Kidney (tissue), 14 donors: ENCODE results near the gene GTF2F2. TPM values are rescaled to one million over a fixed set of nuclear protein-coding genes. Genes with fewer than 3 reads are reported as not detected.
A peak's percentile ranks its signal among the peaks of the same experiment; 100 is the strongest.

Experiments
- DNase-seq, 5 donors: peaks; one replicate each; pipeline ENCODE4 v3.0.0-alpha.2; 2013 to 2020
- FAIRE-seq: peaks from 2 replicates; lab custom pipeline; 2012; peaks lifted over from hg19 to GRCh38; lab: Jason Lieb, UNC
- H3K27ac ChIP-seq, 2 donors: one replicate each; pipeline ENCODE4 v1.7.0; 2013; ENCODE audit warnings: low read depth in 2 of 2, low read length in 2 of 2, inconsistent platforms in 1 of 2
- H3K27me3 ChIP-seq: one replicate; pipeline ENCODE4 v1.7.1; 2013; ENCODE audit warnings: low read length, inconsistent platforms; ENCODE audit not compliant: control insufficient read depth, insufficient read depth
- H3K36me3 ChIP-seq, 3 donors: one replicate each; pipeline versions ENCODE4 v1.7.0 to v1.7.1; 2013; ENCODE audit warnings: low read length in 3 of 3, control low read depth in 1 of 3, inconsistent platforms in 1 of 3; ENCODE audit not compliant: insufficient read depth in 3 of 3, control insufficient read depth in 2 of 3
- H3K4me1 ChIP-seq, 3 donors: one replicate each; pipeline versions ENCODE4 v1.7.0 to v1.7.1; 2013; ENCODE audit warnings: low read length in 3 of 3, inconsistent platforms in 1 of 3, low read depth in 1 of 3; ENCODE audit not compliant: control insufficient read depth in 2 of 3, insufficient read depth in 2 of 3
- H3K4me3 ChIP-seq, 3 donors: one replicate each; pipeline versions ENCODE4 v1.7.0 to v1.8.1; 2013; ENCODE audit warnings: low read length in 3 of 3, control low read depth in 1 of 3, inconsistent platforms in 1 of 3
- H3K9ac ChIP-seq, 3 donors: one replicate each; pipeline versions ENCODE4 v1.7.0 to v1.7.1; 2013; ENCODE audit warnings: low read length in 3 of 3, control low read depth in 1 of 3, inconsistent platforms in 1 of 3
- H3K9me3 ChIP-seq, 3 donors: one replicate each; pipeline versions ENCODE4 v1.7.0 to v1.7.1; 2013; ENCODE audit warnings: low read length in 3 of 3, control low read depth in 1 of 3, inconsistent platforms in 1 of 3; ENCODE audit not compliant: control insufficient read depth in 2 of 3, insufficient read depth in 1 of 3
- intact Hi-C: fragments of 100-400 bp; cut with DNase I; formaldehyde crosslinking; loops from one replicate; pipeline ENCODE4 v1.11.1; 2022
- polyA plus RNA-seq: library from polyadenylated mRNA; stranded (reverse); fragments of 350-450 nt; fragmentation: Illumina TruSeq; extraction: RNeasy Lipid Tissue Mini Kit (QIAGEN cat#74804); gene quantifications from one replicate; pipeline ENCODE4 v1.2.3, GENCODE V29; 2014; ENCODE audit warnings: low read depth, low replicate concordance; ENCODE audit not compliant: insufficient read depth
- total RNA-seq: library from RNA; stranded (reverse); fragmentation: NEBNext Ultra II Directional; extraction: Animal tissue kit (Norgen Biotek cat#: 25700); gene quantifications from one replicate; pipeline ENCODE4 v1.2.1, GENCODE V29; 2021
- TF ChIP-seq, protein P1 (sequence below): IDR thresholded peaks from 3 replicates; pipeline ENCODE4 v1.5.1; 2012; ENCODE audit warnings: mild to moderate bottlenecking, moderate library complexity, borderline replicate concordance; ENCODE audit not compliant: insufficient read depth; ENCODE audit errors: extremely low read depth
- donor health status: control.
- donor health status: control.
- donor health status: control.
- donor health status: control.
- donor health status: control.
- donor health status: DM: yes; HTN: yes; CAD: no.
- donor health status: Normal renal cell carcinoma (clear cell type).

The GTF2F2 gene
- total and polyA plus RNA-seq, 2 donors from 2014 or later = 16.6 to 17.3 TPM

DNA sequence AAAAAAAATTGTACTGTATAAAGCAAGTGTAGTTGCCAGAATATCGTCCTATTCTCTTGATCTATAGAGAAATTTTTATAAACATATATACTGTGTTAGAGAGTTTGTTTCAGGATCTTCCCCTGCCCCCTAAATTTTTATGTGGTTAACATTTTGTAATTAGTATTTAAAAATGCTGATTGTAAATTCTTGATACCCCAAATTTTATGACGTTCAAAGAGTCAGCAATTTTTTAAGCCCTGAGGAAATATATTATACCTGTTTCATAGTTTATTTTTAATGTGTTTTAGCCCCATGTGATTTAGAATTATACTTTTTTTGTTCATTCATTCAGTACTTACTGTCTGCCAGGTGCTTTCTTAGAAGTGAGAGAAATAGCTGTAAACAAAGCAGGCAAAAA, 87.8 kb downstream of the GTF2F2 start:
- no peak for FAIRE-seq
- peaks cover 0 to 7% (median 0%) of the 10 kb centered on the region in 3 donors for H3K4me1 ChIP-seq
- H3K9ac ChIP-seq = no peak overlapping the region
- TF ChIP-seq, protein P1, sequence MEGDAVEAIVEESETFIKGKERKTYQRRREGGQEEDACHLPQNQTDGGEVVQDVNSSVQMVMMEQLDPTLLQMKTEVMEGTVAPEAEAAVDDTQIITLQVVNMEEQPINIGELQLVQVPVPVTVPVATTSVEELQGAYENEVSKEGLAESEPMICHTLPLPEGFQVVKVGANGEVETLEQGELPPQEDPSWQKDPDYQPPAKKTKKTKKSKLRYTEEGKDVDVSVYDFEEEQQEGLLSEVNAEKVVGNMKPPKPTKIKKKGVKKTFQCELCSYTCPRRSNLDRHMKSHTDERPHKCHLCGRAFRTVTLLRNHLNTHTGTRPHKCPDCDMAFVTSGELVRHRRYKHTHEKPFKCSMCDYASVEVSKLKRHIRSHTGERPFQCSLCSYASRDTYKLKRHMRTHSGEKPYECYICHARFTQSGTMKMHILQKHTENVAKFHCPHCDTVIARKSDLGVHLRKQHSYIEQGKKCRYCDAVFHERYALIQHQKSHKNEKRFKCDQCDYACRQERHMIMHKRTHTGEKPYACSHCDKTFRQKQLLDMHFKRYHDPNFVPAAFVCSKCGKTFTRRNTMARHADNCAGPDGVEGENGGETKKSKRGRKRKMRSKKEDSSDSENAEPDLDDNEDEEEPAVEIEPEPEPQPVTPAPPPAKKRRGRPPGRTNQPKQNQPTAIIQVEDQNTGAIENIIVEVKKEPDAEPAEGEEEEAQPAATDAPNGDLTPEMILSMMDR = no peak
- DNase-seq = no peak
- H3K36me3 ChIP-seq = peaks cover 0 to 7% (median 0%) of the 10 kb centered on the region in 3 donors
- intact Hi-C loops = no loop called here
- H3K4me3 ChIP-seq = no peak overlapping the region
- no peaks in the 10 kb centered on the region for H3K27me3 ChIP-seq
- no peaks in the 10 kb centered on the region for H3K9me3 ChIP-seq
- H3K27ac ChIP-seq = no peak overlapping the region

DNA sequence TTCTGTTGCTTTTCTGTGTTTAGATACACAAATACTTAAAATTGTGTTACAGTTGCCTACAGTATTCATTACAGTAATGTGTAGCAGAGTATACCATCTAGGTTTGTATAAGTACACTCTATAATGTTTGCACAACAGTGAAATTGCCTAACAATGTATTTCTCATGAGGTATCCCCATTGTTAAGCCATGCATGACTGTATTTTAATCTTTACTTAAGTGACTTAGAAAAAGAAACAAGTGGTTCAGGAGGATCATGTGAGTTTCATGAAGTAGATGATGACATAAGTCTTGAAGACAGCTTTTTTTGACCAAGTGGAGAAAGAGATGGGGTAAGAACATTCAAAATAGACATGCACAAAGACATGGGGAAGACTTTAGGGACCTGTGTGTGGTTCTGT, 88.9 kb downstream of the GTF2F2 start:
- no peak for FAIRE-seq
- no peak overlapping the region for H3K27ac ChIP-seq

DNA sequence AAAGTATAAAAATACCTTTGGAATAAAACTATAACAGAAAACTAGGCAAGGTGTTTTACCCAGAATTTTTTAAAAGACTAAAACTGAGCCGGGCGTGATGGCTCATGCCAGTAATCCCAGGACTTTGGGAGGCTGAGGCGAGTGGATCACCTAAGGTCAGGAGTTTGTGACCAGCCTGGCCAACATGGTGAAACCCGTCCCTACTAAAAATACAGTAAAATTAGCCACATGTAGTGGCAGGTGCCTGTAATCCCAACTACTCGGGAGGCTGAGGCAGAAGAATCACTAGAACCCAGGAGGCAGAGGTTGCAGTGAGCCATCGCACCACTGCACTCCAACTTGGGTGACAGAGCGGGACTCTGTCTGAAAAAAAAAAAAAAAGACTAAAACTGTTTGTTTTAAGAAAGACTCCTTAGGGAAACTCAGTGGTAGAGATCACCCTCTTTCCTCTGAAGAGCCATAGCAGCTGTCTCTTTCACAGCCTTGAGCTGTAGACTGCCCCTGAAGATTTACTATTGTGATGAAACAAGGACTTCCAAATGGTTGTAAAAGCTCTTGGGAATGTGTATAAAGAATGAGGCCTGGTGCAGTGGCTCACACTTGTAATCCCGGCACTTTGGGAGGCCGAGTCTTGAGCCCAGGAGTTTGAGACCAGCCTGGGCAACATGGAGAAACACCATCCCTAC, 95.2 kb downstream of the GTF2F2 start:
- no peak overlapping the region for H3K4me3 ChIP-seq
- peak in 1 of 5 donors; percentile 36 for DNase-seq
- H3K9me3 ChIP-seq = no peaks in the 10 kb centered on the region
- H3K4me1 ChIP-seq = no peaks in the 10 kb centered on the region
- no peak for FAIRE-seq
- H3K27ac ChIP-seq = no peak overlapping the region
- H3K27me3 ChIP-seq = no peaks in the 10 kb centered on the region
- intact Hi-C loops = no loop called here
- H3K36me3 ChIP-seq = no peaks in the 10 kb centered on the region
- TF ChIP-seq, protein P1 = no peak
- H3K9ac ChIP-seq = no peak overlapping the region

More for the DNA sequence above, 88.9 kb downstream of the GTF2F2 start:
- no peaks in the 10 kb centered on the region for H3K27me3 ChIP-seq
- no peak overlapping the region for H3K9ac ChIP-seq
- peaks cover 0 to 7% (median 0%) of the 10 kb centered on the region in 3 donors for H3K4me1 ChIP-seq
- intact Hi-C loops = no loop called here
- TF ChIP-seq, protein P1 = no peak
- H3K9me3 ChIP-seq = no peaks in the 10 kb centered on the region
- H3K4me3 ChIP-seq = no peak overlapping the region
- DNase-seq = no peak
- H3K36me3 ChIP-seq = peaks cover 0 to 7% (median 0%) of the 10 kb centered on the region in 3 donors

DNA sequence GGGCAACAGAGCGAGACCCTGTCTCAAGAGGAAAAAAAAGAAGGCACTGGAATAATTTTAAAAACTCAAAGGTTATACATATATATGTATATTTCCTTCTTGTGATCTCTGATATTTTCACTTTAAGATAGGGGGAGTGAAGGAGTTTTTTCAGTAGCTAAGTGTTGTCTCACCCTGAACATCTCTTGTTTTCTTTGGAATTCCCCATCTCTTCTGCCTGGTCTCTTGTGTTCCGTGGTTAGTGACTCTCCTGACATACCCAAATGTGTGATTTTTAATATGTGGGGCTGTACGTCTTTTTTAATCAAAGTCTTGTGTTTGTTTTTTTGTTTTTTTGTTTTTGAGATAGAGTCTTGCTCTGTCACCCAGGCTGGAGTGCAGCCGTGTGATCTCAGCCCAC, 95.9 kb downstream of the GTF2F2 start:
- DNase-seq = no peak
- no peaks in the 10 kb centered on the region for H3K36me3 ChIP-seq
- intact Hi-C loops = no loop called here
- no peak overlapping the region for H3K27ac ChIP-seq
- H3K9me3 ChIP-seq = no peaks in the 10 kb centered on the region
- H3K27me3 ChIP-seq = no peaks in the 10 kb centered on the region
- no peak overlapping the region for H3K4me3 ChIP-seq
- no peak for FAIRE-seq
- no peak overlapping the region for H3K9ac ChIP-seq
- H3K4me1 ChIP-seq = no peaks in the 10 kb centered on the region
- TF ChIP-seq, protein P1 = no peak
